ENCODE results near the gene DSTN.

Gene DSTN

DNA sequence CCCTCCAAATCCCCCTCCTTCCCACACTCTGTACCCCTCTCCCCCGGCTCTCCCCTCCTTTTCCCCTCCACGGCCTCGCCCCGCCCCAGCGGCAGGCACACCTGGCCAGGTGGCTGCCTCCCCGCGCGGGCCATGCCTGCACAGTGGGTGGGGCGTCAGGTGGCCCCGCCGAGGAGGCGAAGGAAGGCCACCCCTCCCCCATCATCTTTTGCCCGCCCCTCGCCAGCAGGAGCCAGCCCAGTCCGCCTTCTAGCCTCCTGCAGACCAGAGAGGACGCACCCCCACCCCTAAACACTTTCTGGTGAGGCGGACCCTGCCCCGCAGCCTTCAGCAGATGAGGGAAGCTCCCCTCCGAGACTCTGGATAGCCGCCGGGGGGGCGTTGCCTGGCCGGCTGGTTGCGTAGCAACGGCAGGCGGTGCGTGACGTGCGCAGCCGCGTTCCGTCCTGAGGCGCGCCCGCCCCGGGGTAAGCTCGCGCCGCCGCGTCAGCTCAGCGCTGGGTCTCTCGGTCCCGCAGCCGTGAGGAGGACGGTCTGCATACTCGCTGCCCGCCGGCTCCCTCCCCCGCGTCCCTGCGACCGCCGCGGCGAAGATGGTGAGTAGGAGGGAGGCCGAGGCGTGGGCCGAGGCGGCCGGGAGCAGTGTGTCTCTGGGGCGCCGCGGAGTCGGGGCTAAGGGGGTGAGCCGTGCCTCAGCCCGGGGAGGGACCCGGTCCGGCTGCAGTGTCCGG, at the start of gene DSTN:
Gene DSTN, plus strand, starts transcription at position 460 of the 731 bp plus-strand sequence. Its CDS starts 134 bp downstream, at position 594.
- peak; percentile 85 for DNase-seq (ENCODE audit: low spot score)

DNA sequence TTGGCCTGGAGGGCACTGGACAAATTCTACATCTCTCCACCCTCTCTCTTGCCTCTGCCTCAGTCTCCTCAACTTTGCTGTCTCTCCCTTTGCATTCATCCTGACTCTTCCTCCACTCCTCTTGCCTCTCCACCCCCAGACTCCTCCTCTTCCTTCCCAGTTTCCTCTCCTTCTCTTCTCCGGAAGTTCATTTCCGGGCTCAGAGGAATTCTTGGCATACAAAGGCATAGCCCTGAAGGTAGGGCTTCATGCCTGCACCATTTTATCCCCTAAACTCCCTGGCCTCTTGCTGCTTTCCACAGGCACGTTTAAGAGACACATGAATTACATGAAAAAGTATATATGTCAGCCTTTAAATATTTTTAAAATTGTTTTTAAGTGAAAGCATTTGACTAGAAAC, 49.3 kb upstream of the DSTN start:
- DNase-seq (ENCODE audit: low spot score) = no peak

DNA sequence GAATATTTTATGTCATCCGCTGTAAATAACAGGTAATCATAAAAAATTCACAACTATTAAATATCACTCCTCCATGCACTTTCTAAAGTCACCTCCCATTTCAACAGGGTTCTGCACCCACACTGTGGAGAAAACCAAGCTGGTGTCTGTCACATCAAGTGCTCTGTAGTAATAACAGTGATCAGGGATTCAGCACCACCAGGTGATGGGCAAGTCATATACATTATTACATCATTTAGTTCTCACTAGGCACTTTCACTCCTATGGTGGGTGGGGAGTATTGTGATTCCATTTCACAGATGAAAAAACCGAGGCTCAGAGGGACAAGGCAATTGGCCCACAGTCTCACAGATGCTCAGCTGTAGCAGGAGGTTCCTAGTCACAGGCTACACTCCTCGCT, 47.3 kb upstream of the DSTN start:
- DNase-seq (ENCODE audit: low spot score) = no peak

DNA sequence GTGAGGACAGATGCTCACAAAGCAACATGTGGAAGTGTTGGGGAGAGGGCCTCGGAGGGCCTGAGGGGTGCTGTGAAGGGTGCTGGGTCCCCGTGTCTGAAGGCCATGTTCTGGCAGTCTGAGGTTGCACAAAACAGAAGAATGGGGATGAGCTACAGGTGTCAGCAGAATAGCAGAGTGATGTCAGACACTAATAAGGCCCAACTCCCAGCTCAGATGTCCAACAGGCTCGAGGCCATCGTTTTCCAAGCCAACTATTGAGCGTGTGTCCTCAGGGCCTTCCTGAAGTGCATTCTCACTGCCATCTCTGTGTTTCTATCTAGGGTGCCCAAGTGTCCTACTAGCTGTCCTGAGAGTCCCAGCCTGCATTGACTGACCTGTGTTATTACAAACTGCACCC, 46.5 kb upstream of the DSTN start:
- DNase-seq (ENCODE audit: low spot score) = no peak

DNA sequence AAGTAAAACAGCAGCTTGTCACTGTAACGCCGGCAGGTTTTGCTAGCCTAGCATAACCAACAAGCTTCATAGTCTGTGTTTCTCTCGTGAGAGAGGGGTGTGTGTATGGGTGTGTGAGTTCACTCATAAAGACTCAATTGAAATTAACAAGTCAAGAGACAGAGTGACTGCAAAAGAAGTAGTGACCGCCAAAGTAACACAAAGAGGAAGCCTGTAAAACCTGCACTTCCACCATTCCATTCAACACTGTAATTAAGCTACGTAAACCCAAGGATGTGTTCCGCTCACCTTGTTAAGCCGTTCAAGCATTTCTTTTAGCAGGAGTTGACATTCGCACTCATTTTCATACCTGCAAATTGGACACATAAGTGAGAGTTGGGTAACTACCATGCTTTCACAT, 45.3 kb upstream of the DSTN start:
- DNase-seq (ENCODE audit: low spot score) = no peak

DNA sequence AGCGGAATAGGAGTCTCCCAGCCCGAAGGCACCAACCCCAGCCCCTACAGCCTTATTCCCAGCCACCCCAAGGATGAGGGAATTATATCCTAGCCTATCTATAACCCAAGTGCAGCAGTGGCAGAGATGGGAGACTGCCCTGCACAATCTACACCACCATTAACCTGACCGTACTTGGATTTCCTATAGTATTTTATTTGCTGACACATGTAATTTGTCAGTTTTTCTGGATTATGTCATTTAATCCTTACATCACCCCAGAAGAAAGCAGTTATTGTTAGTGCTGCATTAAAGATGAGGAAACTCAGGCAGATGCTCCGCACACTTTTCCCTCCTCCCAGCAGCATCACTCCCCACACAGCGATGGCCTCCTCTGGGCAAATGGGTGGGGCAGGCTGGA, 44.7 kb upstream of the DSTN start:
- DNase-seq (ENCODE audit: low spot score) = no peak

DNA sequence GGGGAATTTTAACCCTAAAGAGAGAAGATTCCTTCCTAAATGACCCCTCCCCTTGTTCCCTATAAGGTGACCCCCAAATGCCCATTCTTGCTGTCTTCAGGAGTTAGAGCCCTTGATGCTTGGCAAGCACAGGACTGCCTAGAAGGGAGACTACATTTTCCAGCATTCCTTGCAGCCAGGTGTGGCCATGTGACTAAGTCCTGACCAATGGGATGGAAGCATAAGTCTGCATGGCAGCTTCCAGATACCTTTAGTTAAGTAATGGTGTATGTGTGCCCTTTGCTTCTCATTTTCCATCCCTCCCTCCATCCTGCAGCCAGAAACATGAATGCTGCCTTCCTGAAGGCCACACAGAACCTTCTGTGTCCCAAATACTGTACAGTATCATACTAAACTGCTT, 44.2 kb upstream of the DSTN start:
- no peak for DNase-seq (ENCODE audit: low spot score)

DNA sequence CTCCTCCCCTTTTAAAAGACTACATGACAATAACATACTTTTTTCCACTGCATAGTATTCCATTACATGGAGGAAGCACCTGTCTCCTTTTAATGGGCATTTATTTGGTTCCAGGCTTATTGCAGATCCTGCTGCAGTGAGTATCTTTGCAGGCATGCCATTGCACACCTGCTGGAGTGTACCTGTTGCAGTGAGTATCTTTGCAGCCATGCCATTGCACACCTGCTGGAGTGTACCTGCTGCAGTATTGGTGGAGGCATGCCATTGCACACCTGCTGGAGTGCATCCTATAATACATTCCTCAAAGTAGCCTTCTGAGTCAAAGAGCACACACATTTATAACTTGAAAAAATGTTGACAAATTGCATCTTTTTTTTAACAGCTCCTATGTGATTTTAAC, 40.3 kb upstream of the DSTN start:
- DNase-seq (ENCODE audit: low spot score) = no peak

DNA sequence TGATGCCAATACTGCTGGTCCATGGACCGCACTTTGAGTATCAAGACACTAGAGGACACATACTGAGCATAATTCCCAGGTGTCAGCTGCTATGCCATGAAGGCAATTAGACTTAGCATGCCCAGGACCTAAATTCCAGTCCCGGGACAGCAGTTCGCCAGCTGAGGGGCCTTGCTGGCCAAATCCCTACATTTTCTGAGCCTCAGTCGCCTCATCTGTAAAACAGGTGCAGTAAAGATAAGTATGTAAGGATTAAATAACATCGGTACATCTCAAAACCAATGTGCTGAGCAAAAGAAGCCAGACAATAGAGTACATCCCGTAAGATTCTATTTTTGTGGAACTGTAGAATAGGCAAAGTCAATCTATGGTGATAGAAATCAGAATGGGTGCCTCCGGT, 39.7 kb upstream of the DSTN start:
- no peak for DNase-seq (ENCODE audit: low spot score)

DNA sequence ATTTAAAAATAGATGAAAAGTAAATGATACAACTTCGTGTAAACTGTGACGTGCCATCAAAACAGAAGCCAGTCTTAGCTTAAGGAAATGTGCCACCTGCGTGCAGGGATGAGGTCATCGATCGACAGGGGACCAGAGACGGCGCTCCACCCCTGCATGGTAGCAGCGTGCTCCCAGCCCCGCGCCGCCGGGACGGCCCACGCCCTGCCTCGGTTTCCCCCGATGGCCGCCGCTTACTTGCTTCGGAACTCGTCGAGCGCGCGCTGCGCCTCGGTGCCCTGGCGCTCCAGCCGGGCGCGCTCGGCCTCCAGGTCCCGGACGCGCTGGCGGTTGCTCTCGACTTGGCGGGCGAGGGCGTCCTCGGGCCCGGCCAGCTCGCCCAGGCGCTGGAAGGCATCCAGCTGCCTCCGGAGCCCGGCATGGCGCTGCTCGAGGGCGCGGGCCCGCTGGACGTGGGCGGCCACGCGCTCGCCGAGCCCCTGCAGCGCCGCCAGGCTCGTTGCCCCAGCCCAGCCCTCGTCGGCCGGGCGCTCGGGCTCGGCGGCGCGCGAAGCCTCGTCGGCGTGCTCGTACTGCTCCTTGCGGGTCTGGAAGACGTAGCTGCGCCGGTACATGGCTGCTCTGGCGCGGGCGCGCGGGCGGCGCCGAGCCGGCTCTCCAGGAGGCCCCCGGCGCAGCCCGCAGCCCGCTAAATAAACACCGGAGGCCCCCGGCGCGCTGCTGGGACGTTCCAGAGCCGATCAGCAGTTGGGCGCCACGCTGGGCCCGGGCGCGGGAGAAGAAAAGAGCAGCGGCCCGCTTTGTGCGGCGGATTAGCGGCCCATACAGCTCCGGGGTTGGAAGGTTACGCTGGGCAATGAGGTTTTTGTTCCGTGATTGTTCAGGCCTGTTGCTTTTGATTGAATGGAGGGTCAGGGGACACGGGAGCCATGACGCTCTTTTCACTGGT, 38.9 kb upstream of the DSTN start, which contains the start of gene BFSP1:
Gene BFSP1, minus strand, starts transcription at position 664 of the 949 bp plus-strand sequence. Its CDS starts 50 bp downstream, at position 614.
- peak; percentile 26 for DNase-seq (ENCODE audit: low spot score)

DNA sequence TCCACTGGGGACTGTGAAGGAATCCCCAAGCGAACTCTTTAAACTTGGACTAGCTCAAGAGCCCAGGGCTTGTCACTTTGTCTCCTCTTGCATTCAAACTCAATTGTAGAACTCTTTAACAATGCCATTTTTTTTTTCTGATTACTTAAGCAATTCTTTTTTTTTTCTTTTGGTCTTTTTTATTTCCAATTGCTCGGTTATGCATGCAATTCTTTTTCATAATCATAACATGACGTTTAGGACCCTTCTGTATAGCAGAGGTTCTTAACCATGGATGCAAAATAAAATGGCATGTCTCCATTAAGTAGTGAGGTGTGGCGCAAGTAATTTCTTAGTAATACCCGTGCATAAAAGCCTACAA, 38.2 kb upstream of the DSTN start:
- DNase-seq (ENCODE audit: low spot score) = no peak

DNA sequence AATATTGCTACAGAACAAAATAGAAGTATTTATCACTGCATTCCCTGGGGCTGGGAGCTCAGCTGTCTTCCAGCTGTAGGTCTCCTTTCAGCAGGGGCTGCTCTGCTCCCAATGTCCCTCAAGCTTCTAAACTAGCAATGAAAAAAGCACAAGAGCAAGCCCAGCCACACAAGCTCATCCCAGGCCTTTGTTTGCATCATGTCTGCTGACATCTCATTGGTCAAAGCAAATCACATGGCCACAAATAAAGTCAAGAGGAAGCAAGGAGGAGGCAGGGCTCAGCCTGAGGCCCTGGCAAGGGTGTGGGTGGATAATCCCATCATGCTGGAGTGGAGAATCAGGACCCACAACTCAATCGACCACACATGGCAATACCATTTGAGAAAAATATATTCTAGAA, 36.5 kb upstream of the DSTN start:
- DNase-seq (ENCODE audit: low spot score) = peak; percentile 15

DNA sequence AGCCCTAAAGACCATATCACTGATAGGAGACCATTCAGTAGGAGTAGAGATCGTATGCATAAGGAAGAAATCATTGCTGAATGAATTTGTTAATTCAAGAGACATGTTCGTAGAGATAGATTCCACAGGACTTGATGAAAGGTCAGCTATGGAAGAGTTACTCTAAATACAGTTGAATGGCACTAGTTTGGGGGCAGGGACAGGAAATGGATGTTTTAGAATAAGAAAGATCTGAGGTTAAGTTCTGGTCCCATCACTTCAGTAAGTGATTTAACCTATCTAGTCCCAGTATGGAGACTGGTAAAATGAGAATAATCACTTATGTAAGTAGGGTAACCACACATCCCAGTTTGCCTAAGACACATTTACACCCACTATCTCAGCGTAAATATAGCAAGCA, 35.8 kb upstream of the DSTN start:
- DNase-seq (ENCODE audit: low spot score) = no peak

DNA sequence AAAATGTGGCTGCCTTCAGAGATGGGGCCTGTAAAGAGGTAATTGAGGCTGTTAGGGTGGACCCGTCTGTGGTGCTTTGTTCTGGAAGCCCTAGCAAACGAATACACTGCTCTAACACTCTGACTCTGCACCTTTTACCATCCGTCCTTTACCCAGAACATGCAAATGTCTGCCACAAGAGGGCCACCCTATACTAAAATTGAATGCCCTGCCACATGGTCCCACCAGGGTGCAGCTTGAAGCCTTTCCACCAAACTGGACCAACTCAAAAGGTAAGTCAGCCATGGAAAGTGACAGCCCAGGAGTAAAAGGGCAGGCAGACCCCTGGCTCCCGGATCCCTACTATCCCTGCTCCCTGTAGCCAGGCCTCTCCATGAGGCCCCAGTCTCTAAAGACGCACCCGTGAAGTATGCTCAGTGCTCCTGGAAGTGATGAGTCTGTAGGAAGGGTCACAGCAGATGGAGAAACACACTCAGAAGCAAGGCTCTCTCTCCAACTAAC, 32.9 kb upstream of the DSTN start:
- DNase-seq (ENCODE audit: low spot score) = peak; percentile 58

DNA sequence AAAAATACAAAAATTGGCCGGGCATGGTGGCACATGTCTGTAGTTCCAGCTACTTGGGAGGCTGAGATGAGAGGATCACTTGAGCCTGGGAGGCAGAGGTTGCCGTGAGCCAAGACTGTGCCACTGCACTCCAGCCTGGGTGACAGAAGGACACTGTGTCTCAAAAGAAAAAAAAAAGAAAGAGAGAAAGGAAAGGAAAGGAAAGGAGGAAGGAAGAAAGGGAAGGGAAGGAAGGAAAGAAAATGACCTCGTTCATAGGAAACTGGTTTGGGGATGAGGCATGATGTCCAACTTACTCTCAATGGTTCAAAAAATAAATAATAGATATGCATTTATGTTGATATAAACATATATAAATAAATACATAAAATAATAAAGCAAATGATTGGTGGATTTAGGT, 31.9 kb upstream of the DSTN start:
- no peak for DNase-seq (ENCODE audit: low spot score)

DNA sequence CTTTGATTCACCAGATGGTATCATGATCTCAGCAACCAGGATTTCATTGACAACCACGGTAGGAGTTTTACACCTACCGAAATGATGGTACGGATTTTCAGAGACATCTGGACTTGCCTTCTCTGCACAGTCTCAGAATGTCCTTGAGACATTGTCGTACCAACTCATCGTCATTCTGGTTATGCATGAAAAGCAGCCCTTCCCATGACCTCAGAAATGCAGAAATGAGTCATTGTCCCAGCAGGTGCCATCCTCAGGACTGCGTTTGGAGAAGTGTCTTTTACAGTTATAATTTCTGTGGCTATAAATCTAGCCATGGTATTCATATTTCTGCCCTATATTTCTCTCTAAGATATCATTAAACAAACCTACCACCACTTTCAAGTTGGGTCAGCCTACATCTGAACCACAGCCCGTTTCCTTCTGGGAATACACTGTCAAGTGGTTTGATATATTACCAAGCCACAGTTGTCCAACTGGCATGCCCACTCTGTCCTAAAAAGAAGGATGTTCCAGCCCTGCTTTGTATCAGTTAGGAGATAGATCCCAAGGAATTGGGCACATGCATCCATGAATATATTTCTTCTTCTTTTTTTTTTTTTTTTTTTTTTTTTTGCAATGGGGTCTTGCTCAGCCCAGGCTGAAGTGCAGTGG, 31.2 kb upstream of the DSTN start:
- DNase-seq (ENCODE audit: low spot score) = no peak

DNA sequence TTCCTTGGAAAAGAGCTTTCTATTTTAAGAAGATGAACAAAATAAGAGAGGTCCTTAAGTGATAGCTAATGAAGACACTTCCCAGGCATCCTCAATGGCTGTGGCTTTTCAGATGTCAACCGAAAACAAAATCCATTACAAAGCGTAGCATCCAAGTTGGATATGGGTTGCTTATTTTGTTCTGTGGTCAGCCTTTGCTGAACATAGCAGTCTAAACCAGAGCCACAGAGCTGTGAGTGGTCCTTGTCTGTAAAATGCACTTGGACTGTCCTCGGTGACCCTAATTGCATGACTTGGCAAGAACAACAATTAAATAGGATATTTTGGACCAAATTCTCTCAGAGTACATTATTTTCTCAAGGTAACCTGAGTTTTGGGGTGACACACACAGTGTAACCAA, 28.3 kb upstream of the DSTN start:
- no peak for DNase-seq (ENCODE audit: low spot score)

DNA sequence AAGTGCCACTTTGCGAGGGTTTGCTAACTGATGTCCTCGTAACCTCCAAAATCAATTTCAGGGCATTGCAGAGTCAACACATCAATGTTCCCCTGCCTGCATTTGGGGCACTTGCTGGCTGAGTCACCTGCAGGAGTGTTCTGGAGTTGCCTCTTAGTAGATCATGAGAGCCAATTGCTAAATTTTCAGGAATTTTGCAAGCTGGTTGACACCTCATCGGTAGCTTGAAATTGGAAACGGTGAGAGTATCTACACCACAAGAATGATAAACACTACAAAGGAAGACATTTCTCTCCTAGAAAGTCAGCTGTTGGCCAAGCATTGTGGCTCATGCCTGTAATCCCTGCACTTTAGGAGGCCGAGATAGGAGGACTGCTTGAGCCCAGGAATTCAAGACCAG, 27.9 kb upstream of the DSTN start:
- no peak for DNase-seq (ENCODE audit: low spot score)

DNA sequence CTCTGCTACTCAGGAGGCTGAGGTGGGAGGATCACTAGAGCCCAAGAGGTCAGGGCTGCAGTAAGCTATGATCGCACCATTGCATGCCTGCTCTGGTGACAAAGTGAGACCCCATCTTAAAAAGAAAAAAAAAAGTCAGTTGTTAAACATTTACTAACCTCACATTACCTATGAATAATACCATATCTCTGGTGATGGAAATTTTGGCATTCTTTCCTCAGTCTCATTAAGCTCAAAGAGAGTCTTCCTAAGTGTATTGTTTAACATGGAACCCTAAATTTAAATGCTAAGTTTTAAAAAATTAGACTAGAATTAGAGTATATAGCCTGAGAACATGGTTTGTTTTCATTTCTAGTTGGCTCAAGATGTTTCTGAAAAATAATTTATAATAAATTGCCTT, 27.4 kb upstream of the DSTN start:
- DNase-seq (ENCODE audit: low spot score) = no peak

DNA sequence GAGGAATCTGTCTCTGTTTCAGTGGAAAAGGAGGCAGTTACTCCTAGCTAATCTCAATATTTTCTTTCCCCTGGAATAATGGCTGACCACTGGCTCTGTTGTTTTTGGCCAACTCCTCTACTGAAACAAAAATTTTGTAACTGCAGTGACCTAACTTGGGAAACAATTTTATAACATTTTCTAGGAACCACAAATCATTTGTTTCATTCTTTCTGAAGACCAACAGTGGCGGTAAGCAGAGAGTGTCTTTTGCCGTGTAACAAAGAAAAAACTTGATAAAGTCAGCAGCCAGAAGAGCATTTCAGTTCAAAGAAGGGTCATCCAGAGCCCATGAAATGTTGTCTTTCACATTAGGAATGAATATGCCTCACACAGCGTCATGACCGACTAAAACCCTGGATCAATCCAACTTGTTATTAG, 26.9 kb upstream of the DSTN start:
- no peak for DNase-seq (ENCODE audit: low spot score)

DNA sequence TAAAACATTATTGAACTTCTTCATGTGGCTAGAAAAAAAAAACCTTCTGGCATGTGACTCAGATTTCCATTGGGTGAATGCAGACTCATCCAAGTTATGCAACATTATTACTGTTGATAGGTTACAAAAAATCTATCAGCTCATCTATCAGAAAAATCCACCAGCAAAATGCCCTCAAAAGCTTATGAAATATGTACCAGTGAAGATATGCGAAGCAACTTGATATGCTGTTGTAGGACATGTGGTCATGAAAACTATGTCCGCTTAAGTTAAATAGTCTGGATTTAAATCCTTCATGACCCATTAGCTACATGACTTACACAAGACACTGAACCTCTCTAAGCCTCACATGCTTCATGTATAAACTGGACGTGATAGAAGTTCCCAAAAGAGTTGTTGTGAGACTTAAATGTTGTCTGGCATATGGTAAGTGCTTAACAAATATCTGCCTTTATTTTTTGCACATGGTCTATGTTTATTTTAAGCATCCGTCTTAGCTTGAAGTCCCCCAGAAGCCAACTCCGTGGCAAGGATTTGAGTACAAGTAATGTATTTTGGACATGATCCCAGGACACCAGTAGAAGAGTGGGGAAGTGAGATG, 26.2 kb upstream of the DSTN start:
- no peak for DNase-seq (ENCODE audit: low spot score)

DNA sequence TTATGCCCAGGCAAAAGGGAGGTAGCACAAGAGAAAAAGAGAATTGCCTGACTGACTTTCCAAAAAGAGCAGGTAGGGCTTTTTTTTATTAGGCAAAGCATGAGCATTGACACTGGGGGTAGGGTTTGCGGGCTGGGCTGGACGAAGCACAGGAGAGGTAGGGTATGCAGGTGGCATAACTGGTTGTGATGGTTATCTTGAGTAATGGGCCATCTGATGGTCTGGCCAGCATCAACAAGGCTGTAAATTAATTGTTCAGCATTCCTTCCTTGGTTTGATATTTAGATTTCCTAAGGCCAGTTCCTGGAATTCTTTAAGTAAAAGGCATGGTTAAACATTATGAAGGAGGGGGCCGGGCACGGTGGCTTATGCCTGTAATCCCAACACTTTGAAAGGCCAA, 24.7 kb upstream of the DSTN start:
- no peak for DNase-seq (ENCODE audit: low spot score)

Measured in hematopoietic multipotent progenitor cell treated with erythropoietin and hydrocortisone succinate and interleukin-3 and kit ligand, for 15 days (in vitro differentiated cells).